SK-N-MC (cell line): ENCODE measurements around the gene CBY1.

Experiments used
- EZH2 ChIP-seq: fragments of 200-600 bp; sonication (generic); IDR thresholded peaks from one replicate; pipeline ENCODE4 v1.6.1; 2017; ENCODE audit warnings: antibody characterized with exemption
- POLR2AphosphoS5 ChIP-seq: IDR thresholded peaks from 2 replicates; pipeline ENCODE4 v1.6.1; 2012; ENCODE audit warnings: mild to moderate bottlenecking, low read depth, low read length, borderline replicate concordance

GRCh38 chr22:38707984-38708383, 51.5 kb downstream of the CBY1 start:
- no peak for TF ChIP-seq EZH2
- TF ChIP-seq POLR2AphosphoS5 = no peak
